ENCODE data around the gene RAD9A.
A peak's percentile ranks its signal among the peaks of the same experiment; 100 is the strongest.

The RAD9A gene

GRCh38 chr11:67369801-67370284 is 21.9 kb upstream of the RAD9A start:
- POLR2A ChIA-PET, result interaction anchor here (0.6 to 1.8 kb wide), 6 partner anchors 17 to 161 kb away, joined by 3 to 6 read pairs (median 4); partner anchors contain the start of gene POLD4

GRCh38 chr11:67370351-67371076 is 21.3 kb upstream of the RAD9A start:
- Histone ChIP-seq H3K27ac (ENCODE audit: extremely low read depth, low read depth, low read length) (no peak overlapping the region), H3K9me3 (ENCODE audit: control insufficient read depth, insufficient read depth, low read depth, low read length) (no peaks in the 10 kb centered on the region), H3K36me3 (ENCODE audit: control insufficient read depth in 2 of 2, insufficient read depth in 1 of 2, low read length in 2 of 2) (no peaks in the 10 kb centered on the region), H3K4me3 (ENCODE audit: low read depth, low read length) (no peak overlapping the region), H3K4me1 (ENCODE audit: control insufficient read depth, insufficient read depth, low read length) (peaks cover 3% of the 10 kb centered on the region; the same call in 1 of the 2 replicates)
- peak; percentile 56; the same call in 1 of the 2 replicates for TF ChIP-seq ZBTB48 (tag by site-specific recombination; IDR thresholded peaks at IDR 0.05)
- peak; percentile 18; the same call in 1 of the 2 replicates for TF ChIP-seq ZFHX2 (tag by site-specific recombination; conservative IDR thresholded peaks at IDR 0.05)
- 0 out of 2 replicates have a peak, but pooled peaks have one; percentile 31 for TF ChIP-seq EGR2 (tag by site-specific recombination; IDR thresholded peaks at IDR 0.05; ENCODE audit: low read depth)
- TF ChIP-seq, protein P1, sequence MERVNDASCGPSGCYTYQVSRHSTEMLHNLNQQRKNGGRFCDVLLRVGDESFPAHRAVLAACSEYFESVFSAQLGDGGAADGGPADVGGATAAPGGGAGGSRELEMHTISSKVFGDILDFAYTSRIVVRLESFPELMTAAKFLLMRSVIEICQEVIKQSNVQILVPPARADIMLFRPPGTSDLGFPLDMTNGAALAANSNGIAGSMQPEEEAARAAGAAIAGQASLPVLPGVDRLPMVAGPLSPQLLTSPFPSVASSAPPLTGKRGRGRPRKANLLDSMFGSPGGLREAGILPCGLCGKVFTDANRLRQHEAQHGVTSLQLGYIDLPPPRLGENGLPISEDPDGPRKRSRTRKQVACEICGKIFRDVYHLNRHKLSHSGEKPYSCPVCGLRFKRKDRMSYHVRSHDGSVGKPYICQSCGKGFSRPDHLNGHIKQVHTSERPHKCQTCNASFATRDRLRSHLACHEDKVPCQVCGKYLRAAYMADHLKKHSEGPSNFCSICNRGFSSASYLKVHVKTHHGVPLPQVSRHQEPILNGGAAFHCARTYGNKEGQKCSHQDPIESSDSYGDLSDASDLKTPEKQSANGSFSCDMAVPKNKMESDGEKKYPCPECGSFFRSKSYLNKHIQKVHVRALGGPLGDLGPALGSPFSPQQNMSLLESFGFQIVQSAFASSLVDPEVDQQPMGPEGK (tag by site-specific recombination; IDR thresholded peaks at IDR 0.05), result peak; percentile 56; the same call in 1 of the 2 replicates
- no peak for TF ChIP-seq ZNF571 (tag by site-specific recombination; IDR thresholded peaks at IDR 0.05)
- peak; percentile 99 for TF ChIP-seq ZBTB20 (tag by site-specific recombination; IDR thresholded peaks at IDR 0.05)
- POLR2A ChIA-PET, result interaction anchor here (0.6 to 1.8 kb wide), 6 partner anchors 16 to 161 kb away, joined by 3 to 6 read pairs (median 4); partner anchors contain the start of gene POLD4
- CTCF ChIA-PET, result interaction anchor here (0.6 to 30.4 kb wide), 5 partner anchors 7 to 430 kb away, joined by 3 to 898 read pairs (median 7); partner anchors contain the start of genes CLCF1, POLD4 and RAD9A

More at GRCh38 chr11:67369801-67370284, 21.9 kb upstream of the RAD9A start:
- no peaks in the 10 kb centered on the region for H3K9me3 ChIP-seq (ENCODE audit: control insufficient read depth, insufficient read depth, low read depth, low read length)
- CTCF ChIA-PET, result interaction anchor here (0.7 to 30.4 kb wide), 4 partner anchors 6 to 55 kb away, joined by 4 to 898 read pairs (median 452); partner anchors contain the start of genes CLCF1, POLD4 and RAD9A
- no peak overlapping the region for H3K27ac ChIP-seq (ENCODE audit: extremely low read depth, low read depth, low read length)
- TF ChIP-seq ZNF146 (tag by site-specific recombination; IDR thresholded peaks at IDR 0.05) (no peak), ZEB2 (tag by site-specific recombination; IDR thresholded peaks at IDR 0.05) (no peak), ZIC2 (tag by site-specific recombination; IDR thresholded peaks at IDR 0.05) (peak; percentile 90), ZNF600 (tag by site-specific recombination; IDR thresholded peaks at IDR 0.05) (peak; percentile 24; the same call in 1 of the 2 replicates), ZNF473 (tag by site-specific recombination; IDR thresholded peaks at IDR 0.05) (no peak), SALL2 (tag by site-specific recombination; IDR thresholded peaks at IDR 0.05; ENCODE audit: borderline replicate concordance) (no peak), ZNF529 (tag by site-specific recombination; IDR thresholded peaks at IDR 0.05; ENCODE audit: insufficient replicate concordance) (no peak), GLIS2 (tag by site-specific recombination; IDR thresholded peaks at IDR 0.05) (0 out of 2 replicates have a peak, but pooled peaks have one; percentile 37), ZNF423 (tag by site-specific recombination; IDR thresholded peaks at IDR 0.05) (0 out of 2 replicates have a peak, but pooled peaks have one; percentile 44), ZNF302 (tag by site-specific recombination; IDR thresholded peaks at IDR 0.05; ENCODE audit: low read depth) (no peak), ZNF514 (tag by site-specific recombination; IDR thresholded peaks at IDR 0.05) (no peak), ZNF623 (tag by site-specific recombination; IDR thresholded peaks at IDR 0.05) (no peak), EGR2 (tag by site-specific recombination; IDR thresholded peaks at IDR 0.05; ENCODE audit: low read depth) (no peak)
- TF ChIP-seq, protein P2, sequence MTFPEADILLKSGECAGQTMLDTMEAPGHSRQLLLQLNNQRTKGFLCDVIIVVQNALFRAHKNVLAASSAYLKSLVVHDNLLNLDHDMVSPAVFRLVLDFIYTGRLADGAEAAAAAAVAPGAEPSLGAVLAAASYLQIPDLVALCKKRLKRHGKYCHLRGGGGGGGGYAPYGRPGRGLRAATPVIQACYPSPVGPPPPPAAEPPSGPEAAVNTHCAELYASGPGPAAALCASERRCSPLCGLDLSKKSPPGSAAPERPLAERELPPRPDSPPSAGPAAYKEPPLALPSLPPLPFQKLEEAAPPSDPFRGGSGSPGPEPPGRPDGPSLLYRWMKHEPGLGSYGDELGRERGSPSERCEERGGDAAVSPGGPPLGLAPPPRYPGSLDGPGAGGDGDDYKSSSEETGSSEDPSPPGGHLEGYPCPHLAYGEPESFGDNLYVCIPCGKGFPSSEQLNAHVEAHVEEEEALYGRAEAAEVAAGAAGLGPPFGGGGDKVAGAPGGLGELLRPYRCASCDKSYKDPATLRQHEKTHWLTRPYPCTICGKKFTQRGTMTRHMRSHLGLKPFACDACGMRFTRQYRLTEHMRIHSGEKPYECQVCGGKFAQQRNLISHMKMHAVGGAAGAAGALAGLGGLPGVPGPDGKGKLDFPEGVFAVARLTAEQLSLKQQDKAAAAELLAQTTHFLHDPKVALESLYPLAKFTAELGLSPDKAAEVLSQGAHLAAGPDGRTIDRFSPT (tag by site-specific recombination; IDR thresholded peaks at IDR 0.05), result 0 out of 2 replicates have a peak, but pooled peaks have one; percentile 18
- TF ChIP-seq, protein P3, sequence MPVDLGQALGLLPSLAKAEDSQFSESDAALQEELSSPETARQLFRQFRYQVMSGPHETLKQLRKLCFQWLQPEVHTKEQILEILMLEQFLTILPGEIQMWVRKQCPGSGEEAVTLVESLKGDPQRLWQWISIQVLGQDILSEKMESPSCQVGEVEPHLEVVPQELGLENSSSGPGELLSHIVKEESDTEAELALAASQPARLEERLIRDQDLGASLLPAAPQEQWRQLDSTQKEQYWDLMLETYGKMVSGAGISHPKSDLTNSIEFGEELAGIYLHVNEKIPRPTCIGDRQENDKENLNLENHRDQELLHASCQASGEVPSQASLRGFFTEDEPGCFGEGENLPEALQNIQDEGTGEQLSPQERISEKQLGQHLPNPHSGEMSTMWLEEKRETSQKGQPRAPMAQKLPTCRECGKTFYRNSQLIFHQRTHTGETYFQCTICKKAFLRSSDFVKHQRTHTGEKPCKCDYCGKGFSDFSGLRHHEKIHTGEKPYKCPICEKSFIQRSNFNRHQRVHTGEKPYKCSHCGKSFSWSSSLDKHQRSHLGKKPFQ (tag by site-specific recombination; IDR thresholded peaks at IDR 0.05), result no peak
- TF ChIP-seq, protein P4, sequence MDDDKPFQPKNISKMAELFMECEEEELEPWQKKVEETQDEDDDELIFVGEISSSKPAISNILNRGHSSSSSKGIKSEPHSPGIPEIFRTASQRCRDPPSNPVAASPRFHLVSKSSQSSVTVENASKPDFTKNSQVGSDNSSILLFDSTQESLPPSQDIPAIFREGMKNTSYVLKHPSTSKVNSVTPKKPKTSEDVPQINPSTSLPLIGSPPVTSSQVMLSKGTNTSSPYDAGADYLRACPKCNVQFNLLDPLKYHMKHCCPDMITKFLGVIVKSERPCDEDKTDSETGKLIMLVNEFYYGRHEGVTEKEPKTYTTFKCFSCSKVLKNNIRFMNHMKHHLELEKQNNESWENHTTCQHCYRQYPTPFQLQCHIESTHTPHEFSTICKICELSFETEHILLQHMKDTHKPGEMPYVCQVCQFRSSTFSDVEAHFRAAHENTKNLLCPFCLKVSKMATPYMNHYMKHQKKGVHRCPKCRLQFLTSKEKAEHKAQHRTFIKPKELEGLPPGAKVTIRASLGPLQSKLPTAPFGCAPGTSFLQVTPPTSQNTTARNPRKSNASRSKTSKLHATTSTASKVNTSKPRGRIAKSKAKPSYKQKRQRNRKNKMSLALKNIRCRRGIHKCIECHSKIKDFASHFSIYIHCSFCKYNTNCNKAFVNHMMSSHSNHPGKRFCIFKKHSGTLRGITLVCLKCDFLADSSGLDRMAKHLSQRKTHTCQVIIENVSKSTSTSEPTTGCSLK (tag by site-specific recombination; IDR thresholded peaks at IDR 0.05), result no peak
- H3K4me3 ChIP-seq (ENCODE audit: low read depth, low read length), result no peak overlapping the region
- peaks cover 3% of the 10 kb centered on the region; the same call in 1 of the 2 replicates for H3K4me1 ChIP-seq (ENCODE audit: control insufficient read depth, insufficient read depth, low read length)
- no peaks in the 10 kb centered on the region for H3K36me3 ChIP-seq (ENCODE audit: control insufficient read depth in 2 of 2, insufficient read depth in 1 of 2, low read length in 2 of 2)

All from HEK293 (cell line).